NCI-H82 treated with DMSO at 0.1 percent for 48 hours (cell line): ENCODE results near the gene RABEP2.
"Not testable (repeated sequence)": the region's sequence is repeated elsewhere in the genome, so short reads cannot be mapped to it uniquely, and the experiment has no call there.

Experiments
- DNase-seq: peaks from one replicate; lab custom pipeline; 2025; ENCODE audit not compliant: unreplicated experiment; lab: John Stamatoyannopoulos, UW

The RABEP2 gene

DNA sequence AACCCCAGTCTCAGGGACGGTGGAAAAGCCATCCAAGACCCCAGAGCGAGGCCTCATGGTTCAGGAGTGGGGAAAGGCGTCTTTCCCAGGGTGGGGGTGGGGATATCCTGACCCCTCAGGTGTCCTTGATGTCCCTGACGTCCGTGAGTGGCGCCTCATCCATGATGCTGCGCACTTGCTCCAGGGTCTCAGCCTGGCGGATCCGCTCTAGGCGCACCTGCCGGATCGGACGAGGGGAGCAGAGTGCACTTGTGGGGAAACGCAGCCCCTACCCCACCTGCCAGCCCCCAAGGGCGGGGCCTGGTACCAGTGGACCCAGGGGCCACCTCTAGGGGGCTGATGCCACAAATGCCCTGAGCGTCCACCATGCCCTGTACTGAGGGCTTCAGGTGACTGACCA, 20.2 kb downstream of the RABEP2 start:
- no peak for DNase-seq

DNA sequence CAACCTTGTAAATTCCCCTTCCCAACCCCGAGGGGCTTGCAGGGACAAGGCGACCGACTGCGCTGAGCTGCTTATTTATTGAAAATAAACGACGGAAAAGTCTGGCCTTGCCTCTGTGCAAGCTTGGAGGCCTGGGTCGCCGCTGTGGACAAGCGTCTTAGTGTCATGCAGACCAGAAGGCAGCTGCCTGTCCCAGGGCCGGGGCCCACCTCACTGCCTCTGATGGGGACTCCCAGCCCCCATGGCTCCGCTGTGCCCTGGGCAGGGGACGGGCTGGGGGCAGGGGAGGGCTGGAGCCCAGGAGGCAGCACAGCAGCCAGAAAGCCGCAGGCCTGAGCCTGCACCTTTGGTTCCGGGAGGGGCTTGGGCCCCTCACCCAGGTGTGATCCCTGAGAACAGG, 20.7 kb downstream of the RABEP2 start:
- no peak for DNase-seq

GRCh38 chr16:28903344-28904042, 21.5 kb downstream of the RABEP2 start:
- no peak for DNase-seq

- no peak for DNase-seq
Measured at GRCh38 chr16:28902909-28903308, 22.1 kb downstream of the RABEP2 start.

DNA sequence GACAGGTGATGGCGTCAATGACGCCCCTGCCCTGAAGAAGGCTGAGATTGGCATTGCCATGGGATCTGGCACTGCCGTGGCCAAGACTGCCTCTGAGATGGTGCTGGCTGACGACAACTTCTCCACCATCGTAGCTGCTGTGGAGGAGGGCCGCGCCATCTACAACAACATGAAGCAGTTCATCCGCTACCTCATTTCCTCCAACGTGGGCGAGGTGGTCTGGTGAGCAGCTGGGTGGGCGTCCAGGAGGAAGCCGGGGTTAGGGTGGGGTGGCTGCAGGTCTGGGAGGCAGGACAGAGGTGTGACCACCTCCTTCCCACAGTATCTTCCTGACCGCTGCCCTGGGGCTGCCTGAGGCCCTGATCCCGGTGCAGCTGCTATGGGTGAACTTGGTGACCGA, 23.2 kb downstream of the RABEP2 start:
- no peak for DNase-seq

DNA sequence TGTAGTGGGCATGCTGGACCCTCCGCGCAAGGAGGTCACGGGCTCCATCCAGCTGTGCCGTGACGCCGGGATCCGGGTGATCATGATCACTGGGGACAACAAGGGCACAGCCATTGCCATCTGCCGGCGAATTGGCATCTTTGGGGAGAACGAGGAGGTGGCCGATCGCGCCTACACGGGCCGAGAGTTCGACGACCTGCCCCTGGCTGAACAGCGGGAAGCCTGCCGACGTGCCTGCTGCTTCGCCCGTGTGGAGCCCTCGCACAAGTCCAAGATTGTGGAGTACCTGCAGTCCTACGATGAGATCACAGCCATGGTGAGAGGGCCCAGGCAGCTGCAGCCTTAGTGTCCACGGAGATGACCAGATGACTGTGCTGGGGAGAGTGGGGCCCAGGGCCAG, 24.4 kb downstream of the RABEP2 start:
- no peak for DNase-seq

DNA sequence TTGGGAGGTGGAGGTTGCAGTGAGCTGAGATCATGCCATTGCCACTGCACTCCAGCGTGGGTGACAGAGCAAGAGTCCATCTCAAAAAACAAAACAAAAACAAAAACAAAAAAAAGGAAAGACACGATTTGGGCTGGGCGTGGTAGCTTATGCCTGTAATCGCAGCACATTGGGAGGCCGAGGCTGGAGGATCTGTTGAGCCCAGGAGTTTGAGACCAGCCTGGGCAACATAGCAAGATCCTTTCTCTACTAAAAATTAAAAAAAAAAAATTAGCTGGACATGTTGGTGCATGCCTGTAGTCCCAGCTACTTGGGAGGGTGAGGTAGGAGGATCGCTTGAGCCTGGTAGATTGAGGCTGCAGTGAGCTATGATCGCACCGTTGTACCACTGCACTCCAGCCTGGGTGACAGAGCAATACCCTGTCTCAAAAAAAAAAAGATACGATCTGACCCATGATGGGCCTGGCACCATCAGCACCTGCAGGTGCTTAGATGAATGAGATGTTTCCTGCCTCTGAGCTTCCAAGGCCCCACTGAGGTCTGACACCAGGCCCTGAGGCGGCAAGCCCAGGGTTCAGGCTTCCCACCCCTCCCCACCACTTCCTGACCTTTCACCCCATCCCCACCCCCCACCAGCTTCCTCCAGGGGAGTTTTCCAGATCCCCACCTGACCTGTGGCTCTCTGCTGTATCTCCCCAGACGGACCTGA, 25.0 kb downstream of the RABEP2 start:
- no peak for DNase-seq

- no peak for DNase-seq
Measured at GRCh38 chr16:28898942-28899341, 26.1 kb downstream of the RABEP2 start.

DNA sequence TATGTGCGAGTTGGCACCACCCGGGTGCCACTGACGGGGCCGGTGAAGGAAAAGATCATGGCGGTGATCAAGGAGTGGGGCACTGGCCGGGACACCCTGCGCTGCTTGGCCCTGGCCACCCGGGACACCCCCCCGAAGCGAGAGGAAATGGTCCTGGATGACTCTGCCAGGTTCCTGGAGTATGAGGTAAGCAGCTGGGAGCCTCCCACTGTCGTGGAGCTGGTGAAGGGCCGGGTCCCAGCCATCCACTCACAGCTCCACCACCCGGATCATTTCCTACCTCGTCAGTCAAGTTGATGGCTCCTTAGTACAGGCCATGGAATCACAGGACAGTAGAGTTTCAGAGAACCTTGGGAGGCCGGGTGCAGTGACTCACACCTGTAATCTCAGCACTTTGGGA, 26.8 kb downstream of the RABEP2 start:
- DNase-seq = no peak

- DNase-seq = no peak
Measured at GRCh38 chr16:28897826-28898225, 27.2 kb downstream of the RABEP2 start.

GRCh38 chr16:28895609-28896008, 29.4 kb downstream of the RABEP2 start:
- no peak for DNase-seq

GRCh38 chr16:28893291-28893690, 31.7 kb downstream of the RABEP2 start:
- no peak for DNase-seq

GRCh38 chr16:28891964-28892890, 32.8 kb downstream of the RABEP2 start:
- DNase-seq = no peak

GRCh38 chr16:28890355-28890754, 34.7 kb downstream of the RABEP2 start:
- DNase-seq = not testable (repeated sequence)

DNA sequence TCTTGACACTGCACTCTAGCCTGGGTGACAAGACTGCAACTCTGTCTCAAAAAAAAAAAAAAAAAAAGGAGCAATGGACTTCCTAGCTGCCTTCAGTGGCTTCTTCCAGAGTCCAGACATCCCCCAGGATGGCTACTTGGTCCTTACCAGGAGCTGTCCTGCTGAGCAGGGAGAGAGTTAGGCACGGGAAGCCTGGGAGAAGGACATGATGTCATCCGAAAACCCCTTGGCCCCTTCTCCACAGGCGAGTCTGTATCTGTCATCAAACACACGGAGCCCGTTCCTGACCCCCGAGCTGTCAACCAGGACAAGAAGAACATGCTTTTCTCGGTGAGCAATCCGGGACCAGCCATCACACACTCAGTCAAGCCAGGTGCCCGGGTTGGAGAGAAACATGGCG, 38.1 kb downstream of the RABEP2 start:
- DNase-seq = no peak

DNA sequence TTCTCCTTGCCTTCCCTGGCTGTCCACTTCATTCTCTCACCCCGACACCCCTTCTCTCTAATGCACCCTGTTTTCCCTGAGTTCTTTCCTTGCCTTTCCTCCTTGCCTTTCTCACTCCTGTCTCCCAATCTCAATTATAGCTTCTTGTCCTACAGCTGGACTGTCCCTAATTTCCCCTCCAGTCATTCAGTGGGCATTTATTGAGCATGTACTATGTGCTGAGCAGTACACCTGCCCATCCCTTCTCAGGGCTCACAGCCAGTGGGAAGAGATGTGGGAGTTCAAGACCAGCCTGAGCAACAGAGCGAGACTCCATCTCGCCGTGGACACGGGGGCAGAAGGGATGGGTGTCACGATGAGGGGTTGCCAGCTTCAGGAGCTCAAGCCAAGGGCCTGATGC, 41.0 kb downstream of the RABEP2 start:
- no peak for DNase-seq

DNA sequence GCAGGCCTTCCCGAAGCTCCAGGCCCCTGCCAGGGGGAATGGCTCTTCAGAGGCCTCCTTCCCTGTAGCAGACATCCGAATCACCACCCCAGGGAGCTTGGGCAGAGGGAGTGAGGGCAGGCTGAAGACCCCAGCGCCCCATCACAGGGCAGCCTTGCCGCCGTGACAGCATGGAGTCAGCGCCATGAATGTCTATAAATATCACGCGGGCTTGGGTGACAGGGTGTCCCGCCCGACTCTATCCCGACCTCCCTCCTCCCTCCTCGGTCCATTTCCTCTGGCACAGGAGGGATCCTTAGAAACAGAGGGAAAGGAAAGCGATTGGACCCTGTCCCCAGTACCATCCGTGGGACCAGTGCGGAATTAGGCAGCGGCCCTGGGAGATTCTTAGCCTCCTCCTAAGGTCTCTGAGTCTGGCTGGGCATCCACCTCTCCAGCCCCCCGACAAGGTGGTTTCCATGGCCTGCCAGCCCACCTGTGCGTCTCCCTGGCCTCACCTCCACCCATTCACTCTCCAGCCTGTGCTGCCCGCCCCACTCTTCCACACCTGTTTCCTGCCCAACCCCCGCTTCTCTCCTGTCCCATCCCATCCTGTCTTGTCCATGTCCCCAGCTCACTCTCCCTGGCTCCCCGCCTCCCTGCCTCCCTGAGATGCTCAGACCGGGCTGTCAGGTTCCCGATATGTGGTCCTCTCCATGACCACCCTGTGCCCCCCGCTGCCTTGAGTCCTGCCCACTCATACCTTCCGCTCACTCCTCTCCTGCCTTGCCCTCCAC, 41.6 kb downstream of the RABEP2 start:
- DNase-seq = no peak

DNA sequence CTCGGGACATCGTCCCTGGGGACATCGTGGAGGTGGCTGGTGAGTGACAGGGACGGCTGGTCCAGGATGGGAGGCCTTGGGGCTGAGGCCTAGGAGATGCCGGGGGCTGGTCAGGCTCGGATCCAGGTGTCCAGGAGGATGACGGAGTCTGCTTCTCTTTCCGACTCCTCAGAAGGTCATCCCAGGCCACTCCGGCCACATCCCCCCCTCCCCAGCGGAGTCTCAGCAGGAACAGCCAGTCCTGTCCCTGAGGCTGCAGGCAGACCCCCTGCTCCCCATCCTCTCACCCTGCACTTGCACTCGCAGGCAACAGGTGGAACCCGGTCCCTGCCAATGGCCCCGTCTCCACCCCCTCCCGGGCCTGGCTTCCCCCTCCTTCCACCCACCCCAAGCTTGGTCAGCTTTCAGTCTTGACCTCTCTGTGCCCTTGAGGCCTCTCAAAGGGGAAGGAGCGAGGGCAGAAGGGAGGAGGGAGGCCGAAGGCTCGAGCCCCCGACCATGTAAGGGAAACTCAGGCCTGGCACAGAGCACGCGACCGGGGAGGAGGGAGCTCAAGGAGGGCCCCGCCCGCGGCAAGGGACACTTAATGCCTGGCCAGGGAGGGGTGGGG, 42.4 kb downstream of the RABEP2 start:
- DNase-seq = no peak

DNA sequence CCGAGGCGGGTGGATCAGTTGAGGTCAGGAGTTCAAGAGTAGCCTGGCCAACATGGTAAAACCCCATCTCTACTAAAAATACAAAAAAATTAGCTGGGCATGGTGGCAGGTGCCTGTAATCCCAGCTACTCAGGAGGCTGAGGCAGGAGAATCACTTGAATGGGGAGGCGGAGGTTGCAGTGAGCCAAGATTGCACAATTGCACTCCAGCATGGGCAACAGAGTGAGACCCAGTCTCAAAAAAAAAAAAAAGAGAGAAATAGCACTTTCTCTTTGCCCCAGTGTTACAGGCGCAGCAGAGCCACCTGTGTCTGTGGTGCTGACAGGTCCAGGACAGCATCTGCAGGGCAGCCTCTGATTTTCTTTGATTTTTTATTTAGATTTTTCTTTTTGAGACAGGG, 43.5 kb downstream of the RABEP2 start:
- not testable (repeated sequence) for DNase-seq

DNA sequence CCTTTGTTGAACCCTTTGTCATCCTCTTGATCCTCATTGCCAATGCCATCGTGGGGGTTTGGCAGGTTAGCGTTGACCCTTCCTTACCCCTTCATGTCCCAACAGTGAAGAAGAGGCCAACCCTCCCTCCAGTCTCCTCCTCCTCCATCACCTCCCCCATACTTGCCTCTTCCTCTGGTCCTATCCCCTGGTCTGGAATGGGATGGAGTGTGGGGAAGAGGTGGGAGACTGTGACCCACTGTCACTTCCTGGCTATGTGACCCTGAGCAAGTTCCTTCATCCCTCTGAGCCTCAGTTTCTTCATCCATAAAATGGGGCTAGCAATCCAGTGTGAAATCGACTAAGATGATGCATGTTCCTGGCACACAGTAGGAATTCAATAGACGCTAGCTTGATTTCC, 44.1 kb downstream of the RABEP2 start:
- no peak for DNase-seq

GRCh38 chr16:28880589-28880915, 44.5 kb downstream of the RABEP2 start:
- DNase-seq = no peak
